Kidney tubule cell (primary cell): ENCODE data around the gene LRRC57.
A peak's percentile ranks its signal among the peaks of the same experiment; 100 is the strongest.

Experiments
- DNase-seq: peaks from one replicate; pipeline ENCODE4 v3.0.0-alpha.2; 2018; ENCODE audit warnings: low spot score

Gene LRRC57

DNA sequence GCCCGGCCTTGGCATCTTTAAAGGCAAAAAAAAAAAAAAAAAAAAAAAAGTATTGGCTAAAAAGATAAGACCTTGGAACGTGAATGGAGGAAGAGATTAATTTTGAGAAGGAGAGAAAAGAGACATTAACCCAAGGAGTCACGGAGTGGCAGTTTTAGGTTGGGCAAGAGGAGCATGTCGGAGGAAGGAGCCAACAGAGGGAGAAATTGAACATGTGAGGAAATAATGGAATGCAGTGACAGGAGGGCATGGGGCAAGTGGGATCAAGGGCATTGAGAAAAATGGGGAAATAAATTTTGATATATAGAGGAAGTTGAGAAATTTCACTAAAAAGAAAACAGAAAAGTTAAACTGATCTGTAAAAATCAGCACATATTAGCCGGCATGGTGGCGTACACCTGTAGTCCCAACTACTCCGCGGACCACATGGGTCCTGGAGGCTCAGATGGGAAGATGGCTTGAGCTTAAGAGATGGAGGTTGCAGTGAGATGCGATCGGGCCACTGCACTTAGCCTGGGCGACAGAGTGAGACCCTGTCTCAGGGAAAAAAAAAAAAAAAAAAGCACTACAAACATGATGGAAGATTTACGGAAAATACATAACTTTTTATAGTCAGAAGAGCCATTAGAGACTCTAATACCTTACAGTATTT lies 1.3 kb upstream of the LRRC57 start:
- DNase-seq: no peak

DNA sequence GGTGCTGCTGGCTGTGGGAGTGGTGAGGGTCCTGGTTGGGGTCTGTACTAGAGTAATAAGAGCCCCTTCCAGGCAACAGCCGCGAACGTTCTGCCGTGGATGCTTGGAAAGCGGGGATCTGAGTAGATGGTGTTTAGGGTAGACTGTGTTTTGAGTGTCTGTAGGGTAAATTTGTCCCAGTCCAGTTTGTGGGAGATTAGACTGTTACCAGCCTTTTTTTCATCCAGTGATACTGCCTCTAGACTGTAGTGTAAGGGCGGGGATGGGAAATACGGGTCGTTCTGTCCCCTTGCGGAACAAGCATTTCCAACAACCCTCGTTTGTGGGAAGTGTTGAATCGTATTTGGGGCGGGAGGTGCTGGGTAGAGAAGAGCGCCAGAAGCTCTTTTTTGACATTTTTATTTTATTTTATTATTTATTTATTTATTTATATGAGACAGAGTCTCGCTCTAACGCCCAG lies 469 bp upstream of the LRRC57 start:
- no peak for DNase-seq

DNA sequence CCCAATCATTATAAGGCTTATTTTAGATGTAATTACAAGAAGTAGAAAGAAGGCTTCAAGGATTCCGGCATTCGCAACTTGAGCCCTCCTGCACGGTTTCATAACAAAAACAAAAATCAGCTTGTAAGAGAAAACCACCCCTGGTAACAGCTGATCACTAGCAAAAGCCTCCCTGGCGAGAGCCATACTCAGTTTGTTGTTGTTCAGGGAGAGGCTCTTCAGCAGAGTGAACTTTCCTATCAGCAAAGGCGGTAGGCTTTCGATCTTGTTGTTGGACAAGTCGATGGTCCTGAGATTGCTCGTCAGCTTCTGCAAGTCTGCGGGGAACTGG lies 710 bp downstream of the LRRC57 start:
- no peak for DNase-seq

DNA sequence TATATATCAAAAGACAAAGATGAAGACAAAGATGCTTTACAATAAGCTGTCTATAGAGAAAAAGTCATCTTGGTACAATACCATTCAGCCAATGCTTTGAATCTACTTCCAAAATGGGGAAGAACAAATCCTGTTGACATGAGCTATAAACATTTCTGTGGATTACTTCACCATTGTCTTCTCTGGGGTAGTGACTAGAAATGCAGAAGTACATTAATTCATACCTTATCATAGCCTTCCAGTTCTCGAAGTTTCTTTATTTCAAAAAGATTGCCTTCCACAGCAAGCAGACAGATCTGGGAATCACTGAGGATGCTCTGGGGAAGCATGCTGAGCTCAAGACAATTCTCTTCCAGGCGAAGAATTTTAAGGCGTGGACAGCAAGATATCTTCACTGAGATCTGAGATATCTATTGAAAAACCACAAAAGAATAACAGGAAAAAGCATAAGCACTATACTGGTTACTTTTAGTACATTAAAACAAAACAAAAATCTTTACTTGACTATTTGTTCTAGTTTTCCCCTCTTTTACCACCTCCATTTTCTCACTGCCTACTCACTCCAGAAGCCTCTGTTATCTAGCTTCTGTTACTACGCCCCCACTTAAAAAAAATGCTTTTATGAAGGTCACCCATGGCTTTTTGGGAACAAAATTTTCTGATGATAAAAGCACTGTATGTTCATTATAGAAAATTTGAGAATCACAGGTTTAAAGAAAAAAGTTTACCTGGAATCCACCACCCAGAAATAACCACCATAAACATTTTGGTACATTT lies 3.6 kb downstream of the LRRC57 start:
- no peak for DNase-seq

DNA sequence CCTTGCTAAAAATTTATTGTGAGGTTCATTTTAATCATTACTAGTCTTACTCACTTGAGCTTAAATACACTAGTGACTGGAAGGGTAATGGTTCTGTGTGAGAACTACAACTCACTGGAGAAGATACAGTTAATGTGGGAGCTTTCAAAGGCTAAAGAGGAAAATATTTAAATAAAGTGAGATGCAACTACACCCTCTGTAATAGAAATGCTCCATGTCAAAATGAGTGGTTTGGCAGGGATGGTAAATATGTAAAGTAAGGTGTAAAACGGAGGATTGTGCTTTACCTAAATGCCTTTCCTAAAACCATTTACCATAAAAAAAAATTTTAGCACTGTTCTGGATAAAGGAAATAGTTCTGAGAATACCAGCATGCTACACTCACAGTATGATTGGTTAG lies 15.3 kb downstream of the LRRC57 start:
- no peak for DNase-seq

DNA sequence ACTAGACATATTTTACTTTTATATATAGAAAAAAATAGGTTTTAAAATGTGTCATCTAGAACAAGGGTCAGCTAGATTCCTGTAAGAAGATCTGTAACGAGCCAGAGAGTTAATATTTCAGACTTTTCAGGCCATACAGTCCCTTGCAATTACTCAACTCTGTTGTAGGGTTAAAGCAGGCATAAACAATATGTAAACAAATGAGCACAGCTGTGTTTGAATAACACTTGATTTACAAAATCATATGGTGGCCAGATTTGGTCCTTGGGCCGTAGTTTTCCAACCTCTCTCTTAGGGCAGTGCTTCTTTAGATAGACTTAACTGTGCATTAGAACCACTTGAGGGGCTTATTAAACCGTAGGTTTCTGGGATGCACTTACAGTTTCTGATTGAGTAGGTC lies 19.6 kb downstream of the LRRC57 start:
- no peak for DNase-seq

DNA sequence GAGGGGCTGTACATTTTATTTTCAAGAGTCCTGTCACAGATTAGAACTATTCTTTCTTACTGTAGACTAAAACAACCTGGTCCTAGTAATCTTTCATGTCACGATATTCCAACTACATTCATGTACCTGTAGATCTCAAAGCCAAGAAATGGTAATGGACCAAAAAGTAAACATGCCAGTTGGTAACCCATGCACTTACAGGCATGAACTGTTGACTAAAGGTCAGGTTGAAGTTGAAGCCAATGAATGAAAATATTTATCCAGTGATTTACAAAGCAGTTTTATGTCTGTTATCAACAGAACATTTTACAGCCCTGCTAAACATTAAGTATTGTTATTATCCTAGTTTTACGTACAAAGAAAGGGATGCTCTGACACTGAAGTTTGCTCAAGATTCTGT lies 25.3 kb downstream of the LRRC57 start:
- no peak for DNase-seq

DNA sequence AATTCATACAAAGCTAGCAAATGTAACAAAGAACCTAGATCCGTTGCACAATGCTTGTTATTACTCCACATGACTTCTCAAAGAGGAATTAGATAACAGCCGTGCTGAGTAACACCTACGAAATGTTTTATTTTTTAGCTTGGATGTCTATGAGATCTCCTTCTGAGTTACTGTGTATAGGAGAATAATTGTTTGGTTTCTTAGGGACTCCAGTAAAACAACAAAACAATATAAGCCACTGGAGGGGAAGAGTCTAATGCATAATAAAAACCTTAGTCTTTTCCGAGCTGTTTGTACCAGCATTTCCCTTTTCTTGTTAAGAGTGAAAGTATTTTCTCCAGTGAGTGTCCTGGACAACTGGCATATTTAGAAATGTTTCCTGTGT lies 37.6 kb downstream of the LRRC57 start:
- DNase-seq: peak; percentile 14

DNA sequence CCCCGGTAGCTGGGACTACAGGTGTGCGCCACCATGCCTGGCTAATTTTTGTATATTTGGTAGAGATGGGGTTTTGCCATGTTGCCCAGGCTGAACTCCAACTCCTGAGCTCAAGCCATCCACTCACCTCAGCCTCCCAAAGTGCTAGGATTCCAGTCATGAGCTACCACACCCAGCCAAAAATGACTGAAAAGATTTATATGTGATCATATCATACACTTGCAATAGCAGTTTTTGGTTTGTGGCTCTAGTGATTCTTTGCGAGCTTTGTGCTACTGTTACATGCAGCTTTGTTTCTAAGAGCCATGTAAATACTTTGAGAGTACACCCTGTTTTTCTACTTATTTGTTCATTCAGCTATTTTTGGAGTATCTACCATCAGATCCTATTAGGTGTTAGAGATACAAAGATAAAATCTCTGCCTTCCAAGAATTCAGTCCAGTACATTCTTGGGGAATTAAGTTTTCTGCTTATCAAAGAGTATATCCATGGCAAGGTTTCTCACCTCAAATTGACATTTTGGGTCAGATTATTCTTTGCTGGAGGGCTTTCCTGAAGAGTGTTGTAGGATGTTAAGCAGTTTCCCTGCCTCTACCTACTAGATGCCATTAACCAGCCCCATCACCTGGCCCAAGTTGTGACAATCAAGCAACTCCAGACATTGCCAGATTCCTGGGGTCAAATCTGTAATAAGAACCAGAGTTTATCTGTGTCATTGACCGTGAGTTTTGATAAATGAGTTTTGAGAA lies 38.2 kb downstream of the LRRC57 start:
- no peak for DNase-seq

DNA sequence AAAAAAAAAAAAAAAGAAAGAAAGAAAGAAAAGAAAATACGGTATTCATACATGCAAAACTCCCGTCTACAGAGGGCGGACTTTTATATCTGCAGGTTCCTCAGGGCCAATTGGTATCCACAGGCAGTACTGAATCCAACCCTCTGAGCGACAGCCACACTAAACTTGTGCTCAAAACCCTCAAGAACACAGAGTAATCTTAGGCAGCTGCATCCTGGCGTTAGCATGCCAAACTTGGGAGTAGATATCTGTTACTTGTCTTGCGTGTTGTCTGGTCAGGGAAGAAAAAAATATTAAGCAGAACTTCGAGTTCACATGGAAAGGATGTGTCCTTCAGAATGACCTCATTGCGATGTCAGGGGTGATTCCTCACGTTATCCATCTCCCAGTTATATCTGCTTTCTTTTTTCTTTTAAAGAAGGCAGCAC lies 40.3 kb downstream of the LRRC57 start:
- no peak for DNase-seq

DNA sequence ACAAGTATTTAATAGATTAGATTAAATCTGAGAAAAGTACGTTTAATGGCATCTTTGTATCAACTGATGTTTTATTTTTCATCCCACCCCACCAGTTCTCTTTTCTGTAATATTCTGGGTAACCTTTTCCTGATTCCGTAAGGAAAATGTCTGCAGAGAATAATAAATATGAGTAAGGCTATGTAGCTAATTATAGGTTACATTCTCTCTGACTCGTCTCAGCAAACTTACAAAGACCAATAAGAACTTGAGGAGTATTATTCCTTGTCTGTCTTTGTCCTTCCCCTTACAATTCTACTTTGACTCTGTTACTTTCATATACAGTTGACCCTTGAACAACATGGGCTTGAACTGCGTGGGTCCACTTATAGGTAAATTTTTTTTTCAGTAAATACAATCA lies 41.1 kb downstream of the LRRC57 start:
- peak; percentile 28 for DNase-seq

DNA sequence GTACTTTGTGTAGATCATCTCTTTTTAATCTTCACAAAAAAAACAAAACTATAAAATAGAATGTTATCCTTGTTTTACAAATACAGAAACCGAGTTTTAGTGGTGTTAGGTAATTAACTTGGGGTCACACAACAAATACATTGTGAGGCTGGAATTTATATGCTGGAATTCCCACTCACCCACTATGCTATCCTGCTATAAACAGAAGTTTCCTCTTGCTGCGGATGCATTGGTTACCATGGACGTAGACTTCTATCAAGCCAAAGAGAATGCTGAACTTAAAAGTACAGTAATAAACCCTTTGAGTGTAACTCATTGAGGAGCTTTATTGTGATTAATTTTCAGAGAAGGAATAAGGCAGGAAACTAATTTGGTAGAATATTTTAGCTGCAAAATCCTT lies 44.0 kb downstream of the LRRC57 start:
- DNase-seq: peak; percentile 23

DNA sequence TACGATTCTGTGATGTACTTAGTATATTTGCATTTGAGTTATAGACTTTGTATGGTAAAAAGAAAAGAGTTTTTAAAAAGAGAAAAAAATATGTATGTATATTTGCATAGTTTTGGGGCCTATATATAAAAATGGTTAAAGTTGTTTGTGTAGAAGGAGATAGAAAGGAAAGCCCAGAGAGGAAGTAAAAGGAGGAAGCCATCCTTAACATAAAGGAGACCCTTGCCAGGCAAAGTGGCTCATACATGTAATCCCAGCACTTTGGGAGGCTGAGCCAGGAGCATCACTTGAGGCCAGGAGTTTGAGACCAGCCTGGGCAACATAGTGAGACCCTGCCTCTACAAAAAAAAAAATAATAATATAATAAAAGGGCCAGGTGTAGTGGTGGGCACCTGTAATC lies 44.8 kb downstream of the LRRC57 start:
- no peak for DNase-seq

DNA sequence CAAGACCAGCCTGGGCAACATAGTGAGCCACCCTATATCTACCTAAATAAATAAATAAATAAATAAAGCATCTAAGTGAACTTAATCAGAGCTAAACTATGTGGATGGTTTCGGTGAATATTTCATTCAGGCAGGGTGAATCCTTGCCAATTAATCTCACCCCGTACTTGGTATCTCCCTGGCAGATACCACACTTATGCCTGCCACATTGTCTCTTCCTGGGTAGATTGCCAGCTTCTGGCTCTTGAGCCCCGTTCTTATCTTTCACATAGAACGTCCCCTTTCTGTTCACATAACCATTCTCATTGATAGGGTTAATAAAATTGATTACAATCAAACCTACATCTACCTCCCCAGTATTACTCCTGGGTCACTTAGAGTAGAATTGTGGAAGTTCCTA lies 46.1 kb downstream of the LRRC57 start:
- DNase-seq: no peak

DNA sequence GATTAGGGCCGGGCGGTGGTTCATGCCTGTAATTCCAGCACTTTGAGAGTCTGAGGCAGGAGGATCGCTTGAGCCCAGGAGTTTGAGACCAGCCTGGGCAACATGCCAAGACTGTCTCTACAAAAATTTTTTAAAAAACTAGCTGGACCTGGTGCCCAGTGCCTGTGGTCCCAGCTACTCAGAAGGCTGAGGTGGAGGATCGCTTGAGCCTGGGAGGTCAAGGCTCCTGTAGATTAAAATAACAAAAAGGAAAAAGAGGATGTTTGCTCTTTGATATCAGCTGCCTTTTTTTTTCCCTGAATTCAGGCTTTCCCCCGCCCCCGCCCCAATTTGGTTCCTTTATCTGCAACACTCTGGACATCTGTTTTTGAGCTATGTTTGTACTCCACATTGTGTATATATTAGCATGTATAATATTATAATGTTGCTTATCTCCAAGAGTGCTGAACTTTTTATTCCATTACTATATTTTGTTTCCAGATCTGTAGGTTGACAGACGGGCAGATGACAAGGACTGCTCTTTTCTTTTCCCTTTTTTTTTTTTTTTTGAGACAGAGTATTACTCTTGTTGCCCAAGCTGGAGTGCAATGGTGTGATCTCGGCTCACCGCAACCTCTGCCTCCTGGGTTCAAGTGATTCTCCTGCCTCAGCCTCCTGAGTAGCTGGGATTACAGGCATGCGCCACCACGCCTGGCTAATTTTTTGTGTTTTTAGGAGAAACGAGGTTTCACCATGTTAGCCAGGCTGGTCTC lies 48.6 kb downstream of the LRRC57 start:
- no peak for DNase-seq

DNA sequence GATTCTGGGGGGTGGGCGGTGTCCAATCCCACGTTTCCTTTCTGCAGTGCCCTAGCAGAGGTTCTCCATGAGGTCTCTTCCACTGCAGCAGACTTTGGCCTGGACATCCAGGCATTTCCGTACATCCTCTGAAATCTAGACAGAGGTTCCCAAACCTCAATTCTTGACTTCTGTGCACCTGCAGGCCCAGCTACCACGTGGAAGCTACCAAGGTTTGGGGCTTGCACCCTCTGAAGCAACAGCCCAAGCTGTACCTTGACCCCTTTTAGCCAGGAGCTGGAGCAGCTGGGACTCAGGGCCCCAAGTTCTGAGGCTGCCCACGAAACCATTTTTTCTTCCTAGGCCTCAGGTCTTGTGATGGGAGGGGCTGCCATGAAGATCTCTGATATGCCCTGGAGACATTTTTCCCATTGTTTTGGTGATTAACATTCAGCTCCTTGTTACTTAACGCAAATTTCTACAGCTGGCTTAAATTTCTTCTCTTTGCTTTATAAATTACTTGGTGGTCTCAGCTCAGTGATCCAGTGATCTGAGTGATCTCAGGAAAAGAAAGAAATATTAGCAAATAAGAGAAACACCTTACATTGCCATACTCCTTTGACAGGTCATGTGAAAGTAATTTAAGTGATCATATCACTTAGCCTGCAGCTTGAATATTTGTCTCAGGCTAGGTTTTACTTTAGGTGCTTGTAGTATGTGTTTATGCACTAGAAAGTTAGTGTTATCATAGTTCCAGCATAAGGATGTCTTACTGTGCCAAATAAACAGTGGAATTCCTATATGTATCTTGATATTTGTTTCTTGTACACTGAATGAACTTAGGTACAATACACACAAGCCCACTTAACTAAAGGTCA lies 50.2 kb downstream of the LRRC57 start:
- DNase-seq: no peak

DNA sequence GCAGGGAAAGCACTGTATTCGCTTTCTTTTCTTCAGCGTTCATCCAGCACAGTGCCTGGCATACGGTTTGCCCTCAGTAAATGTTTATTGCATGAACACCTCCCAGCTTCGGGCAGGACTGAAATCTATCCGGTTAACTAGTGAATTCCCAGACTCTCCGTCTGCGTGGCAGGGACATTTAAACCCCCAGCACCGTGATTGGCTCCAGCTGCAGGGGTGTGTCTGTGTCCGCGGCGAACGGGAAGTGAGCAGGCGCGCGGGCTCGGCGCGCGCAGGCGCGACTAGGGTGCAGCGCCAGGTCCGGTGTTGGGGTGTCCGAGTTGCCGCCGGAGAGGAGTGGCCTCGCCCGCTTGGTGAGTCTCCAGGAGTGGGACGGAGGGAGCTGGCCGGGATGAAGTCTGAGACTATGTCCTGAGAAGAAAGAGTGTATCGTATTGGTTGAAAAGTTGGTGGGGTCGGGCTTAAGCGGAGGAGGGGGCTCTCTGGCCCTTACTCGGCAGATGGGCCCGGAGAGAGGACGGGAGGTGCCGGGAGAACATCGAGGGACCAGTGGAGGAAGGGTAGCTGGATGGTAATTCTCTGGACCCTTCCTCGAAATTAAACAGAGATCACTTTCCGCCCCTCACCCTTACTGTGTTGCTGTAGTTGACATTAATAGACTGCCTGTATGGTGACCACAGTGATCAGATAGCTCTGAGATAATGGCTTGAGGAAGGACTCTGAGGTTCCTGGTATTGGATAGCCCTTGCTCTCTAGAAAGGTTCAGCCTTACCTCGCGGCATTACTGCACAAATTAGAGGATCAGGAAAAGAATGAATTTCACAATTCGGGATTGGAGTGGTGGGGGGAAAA lies 53.0 kb downstream of the LRRC57 start, which contains the start of gene SNAP23:
SNAP23 (plus strand) TSS at position 274 of the 852 bp plus-strand sequence. CDS start 16,213 bp downstream, outside the sequence.
- DNase-seq: peak; percentile 97

DNA sequence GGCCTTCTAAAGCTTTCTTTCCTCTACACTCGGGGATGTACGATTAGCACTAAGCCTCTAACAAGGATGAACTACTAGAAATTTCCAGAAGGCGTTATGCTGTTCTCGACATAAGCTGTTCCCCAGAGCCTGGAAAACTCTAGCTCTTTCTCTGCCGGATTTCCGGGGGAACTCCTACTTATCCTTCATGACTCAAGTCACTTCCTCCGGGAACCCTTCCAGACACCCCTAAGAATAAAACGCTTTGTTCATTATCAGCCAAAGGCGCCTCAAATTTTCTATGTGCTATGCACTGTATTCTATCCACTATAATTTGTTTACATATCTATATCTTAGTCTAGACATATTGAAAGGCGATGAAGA lies 53.6 kb downstream of the LRRC57 start:
- DNase-seq: peak; percentile 83

DNA sequence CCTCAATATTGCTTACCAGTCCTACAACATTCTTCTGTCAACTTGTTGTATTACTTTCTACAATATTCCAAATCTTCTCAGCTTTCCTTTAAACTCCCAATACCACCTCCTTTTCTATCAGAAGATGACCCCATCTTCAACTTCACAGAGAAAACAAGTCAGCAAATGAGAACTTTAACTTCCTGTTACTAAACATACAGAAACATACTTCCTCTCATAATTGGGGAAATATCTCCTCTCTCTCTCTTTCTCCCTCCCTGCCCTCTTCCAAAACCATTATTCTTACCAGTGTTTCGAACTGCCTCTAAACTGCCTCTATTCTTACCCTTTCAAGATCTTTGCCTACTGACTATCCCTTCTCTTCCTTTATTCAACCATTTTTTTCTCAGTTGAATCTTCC lies 54.9 kb downstream of the LRRC57 start:
- no peak for DNase-seq

DNA sequence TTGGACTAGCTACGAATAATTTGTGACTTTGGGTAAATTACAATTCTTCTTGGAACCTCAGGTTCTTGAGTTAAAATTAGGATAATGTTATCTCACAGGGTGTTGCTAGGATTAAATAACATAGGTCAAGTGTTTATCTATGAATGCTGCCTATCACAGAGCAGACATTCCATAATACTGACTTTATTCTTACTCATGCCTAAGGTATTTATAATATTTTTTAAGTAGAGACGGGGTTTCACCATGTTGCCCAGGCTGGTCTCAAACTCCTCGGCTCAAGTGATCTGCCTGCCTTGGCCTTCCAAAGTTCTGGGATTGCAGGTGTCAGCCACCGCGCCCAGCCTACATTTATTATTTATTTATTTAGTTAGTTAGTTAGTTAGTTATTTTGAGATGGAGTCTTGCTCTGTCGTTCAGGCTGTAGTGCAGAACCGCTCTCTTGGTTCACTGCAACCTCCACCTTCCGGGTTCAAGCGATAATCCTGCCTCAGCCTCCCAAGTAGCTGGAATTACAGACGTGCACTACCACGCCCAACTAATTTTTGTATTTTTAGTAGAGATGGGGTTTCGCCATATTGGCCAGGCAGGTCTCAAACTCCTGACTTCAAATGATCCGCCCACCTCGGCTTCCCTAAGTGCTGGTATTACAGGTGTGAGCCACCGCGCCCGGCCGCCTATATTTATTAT lies 56.9 kb downstream of the LRRC57 start:
- DNase-seq: peak; percentile 91
